GM10266 (cell line): ENCODE measurements around the gene AGPAT3.

ENCODE experiments used
- DNase-seq: peaks from one replicate; pipeline ENCODE4 v3.0.0; 2012; ENCODE audit errors: extremely low spot score
- TF ChIP-seq, protein P1 (sequence below): IDR thresholded peaks from 2 replicates; pipeline ENCODE4 v1.5.1; 2012; ENCODE audit warnings: mild to moderate bottlenecking, low read depth; ENCODE audit not compliant: control insufficient read depth, insufficient read depth; ENCODE audit errors: missing control alignments

The AGPAT3 gene

DNA sequence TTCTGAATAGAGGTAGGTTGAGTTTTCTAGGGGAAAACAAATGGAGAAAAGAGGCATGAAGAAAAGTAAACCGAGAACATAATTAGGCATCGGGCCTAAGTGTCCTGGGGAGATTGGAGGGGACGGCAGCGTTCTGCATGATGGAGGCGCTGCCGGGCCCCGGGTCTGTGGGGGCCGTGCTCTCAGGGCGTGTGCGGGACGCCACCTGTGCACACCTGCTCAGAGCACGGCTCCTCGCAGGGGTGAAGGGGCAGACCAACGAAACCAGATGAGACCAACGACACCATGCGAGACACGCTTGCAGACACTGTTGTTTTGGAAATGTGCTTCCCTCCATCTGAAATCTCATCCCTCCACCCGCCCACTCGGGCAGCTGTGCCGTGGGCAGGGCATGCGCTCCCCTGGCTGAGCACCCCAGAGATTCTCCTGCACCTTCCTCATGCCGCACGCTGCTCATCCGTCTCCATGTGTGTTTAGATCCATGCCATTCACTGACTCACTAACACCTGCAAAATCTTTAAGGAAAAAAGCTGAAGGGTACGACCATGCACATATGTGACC, 118.9 kb downstream of the AGPAT3 start:
- TF ChIP-seq, protein P1, sequence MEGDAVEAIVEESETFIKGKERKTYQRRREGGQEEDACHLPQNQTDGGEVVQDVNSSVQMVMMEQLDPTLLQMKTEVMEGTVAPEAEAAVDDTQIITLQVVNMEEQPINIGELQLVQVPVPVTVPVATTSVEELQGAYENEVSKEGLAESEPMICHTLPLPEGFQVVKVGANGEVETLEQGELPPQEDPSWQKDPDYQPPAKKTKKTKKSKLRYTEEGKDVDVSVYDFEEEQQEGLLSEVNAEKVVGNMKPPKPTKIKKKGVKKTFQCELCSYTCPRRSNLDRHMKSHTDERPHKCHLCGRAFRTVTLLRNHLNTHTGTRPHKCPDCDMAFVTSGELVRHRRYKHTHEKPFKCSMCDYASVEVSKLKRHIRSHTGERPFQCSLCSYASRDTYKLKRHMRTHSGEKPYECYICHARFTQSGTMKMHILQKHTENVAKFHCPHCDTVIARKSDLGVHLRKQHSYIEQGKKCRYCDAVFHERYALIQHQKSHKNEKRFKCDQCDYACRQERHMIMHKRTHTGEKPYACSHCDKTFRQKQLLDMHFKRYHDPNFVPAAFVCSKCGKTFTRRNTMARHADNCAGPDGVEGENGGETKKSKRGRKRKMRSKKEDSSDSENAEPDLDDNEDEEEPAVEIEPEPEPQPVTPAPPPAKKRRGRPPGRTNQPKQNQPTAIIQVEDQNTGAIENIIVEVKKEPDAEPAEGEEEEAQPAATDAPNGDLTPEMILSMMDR, result no peak
- DNase-seq, result no peak

DNA sequence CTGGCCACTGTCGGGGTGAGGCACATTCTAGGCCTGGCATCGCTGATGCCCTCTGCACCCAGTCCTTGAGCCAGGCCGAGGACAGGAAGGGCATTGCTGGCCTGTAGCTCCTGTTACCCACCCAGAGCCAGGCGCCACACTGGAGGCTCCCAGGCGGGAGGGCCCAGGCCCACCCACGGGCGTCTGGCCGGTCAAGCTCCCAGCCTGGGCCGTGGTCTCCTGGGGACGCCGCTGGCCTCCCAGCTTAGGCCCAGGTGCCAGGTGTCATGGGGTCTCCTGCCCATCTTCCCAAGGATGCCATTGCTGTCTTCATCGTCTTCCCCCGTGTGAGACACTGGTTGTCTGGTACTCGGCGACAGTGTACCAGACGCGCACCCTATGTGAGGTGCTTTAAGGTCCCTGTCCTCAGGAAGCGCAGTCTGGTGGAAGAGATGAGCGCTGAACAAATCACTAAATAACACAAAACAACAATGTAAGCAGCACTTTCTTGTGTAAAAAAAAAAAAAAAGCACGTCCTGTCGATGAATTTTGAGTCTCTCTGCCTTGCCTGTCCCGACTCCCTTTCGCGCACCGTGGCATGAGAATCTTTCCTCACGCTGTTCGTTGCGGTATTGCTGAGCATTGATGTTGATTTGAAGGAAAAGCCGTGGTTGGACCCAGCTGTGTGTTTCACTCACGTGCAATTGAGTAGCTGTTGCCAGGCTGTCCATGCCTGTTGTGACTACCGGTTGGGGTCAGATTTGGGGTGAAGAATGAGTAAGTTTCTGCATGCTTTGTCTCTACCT, 120.1 kb downstream of the AGPAT3 start:
- TF ChIP-seq, protein P1, result no peak
- no peak for DNase-seq

DNA sequence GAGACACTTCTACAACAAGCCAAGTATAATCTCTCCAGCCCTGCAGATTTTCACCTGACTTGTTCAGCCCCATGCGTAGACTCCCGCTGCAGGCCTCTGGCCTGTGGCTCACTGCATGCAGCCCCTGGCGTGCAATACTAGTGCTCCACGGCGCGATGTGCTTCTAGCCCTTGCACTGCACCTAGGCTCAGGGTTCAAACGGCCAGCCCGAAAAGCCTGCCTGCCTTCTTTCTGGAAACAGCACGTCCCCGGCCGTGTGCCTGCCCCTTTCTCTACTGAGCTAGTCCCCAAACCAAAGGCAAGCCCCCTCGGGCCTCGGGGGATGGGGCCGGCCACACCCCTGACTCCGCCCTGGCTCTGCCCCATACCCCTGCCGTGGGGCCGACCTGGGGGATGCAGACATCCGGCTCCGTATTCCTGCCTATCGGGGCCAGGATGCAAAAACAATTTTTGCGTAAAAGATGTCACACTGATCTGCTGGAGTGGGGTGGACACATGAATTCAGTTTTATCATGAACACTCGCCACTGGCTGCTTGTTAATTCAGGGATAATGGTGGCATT, 120.7 kb downstream of the AGPAT3 start:
- TF ChIP-seq, protein P1, result no peak
- no peak for DNase-seq

DNA sequence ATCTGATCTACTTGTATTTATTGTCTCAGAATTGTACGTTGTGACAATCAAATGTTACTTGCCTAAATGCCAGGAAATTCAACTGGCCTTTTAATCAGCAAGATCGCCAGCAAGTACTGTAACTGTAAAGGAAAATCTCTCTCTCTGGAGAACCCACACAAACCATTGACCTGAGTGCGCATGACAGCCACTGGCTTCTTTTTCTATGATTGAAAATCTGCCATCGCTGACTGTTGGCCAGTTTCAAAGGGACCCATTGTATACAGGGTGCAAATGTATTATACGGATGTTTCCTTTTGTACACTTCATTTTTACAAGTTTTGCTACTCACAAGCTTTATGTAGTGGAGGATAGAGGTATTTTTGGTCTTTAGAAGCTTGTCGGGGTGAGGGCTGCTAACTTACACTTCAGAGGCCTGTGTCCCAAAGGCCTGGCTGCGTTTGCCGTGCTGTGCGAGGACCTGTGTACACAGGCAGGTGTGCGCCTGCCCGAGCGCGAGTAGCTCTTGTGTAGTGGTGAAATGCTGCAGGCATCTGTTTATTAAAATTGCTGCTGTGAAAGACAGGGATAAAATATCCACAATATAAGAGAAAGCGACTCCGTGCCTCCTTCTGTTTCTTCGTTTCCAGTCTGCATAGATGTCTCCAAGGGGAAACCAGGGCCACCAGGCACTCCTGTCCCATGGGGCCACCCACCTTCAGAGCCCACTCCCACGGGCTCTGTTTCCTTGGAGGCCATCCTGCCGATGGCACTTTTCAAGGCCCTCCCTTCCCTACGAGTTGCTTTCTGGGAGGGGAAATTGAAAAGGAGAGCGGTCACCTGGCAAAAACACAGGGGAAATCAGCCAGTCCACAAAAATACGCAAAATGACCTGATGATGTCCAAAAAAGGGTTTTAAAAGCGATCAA, 121.8 kb downstream of the AGPAT3 start:
- TF ChIP-seq, protein P1, result no peak
- DNase-seq, result no peak

DNA sequence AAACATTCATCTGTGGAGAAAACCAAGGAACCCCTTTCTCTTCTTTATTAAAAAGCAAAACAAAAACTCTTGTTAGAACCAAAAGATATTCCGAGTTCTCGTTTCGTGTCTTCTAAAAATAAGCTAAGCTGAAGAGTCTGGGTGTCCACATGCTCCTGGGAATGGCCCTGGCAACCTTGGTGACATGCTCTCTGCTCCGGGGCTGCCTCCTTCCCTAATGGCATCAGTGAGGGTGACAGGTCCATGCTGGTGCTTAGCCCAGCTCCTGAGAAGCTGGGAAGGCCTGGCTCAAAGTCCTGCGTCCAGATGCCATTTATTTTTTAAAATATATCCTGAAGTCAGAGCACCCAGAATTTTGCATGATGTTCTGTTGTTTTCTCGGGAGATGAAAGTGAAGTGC, 122.5 kb downstream of the AGPAT3 start:
- TF ChIP-seq, protein P1, result no peak
- DNase-seq, result no peak

DNA sequence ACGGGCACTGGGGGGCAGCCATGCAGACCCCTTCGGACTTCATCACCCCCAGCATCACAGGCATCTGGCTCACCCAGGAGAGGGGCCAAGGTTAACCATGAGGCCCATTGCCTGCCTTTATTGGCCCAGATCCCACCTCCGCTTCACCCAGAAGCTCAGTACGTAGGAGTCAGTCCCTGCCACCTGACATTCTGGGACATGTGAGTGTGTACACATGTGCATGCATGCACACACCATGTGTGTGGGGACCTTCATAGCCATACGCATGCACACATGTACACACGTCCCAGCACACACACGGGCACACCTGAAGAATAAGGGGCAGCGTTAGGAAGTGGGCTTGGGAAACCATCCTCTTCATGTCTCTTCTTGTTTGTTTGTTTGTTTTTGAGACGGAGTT, 123.0 kb downstream of the AGPAT3 start:
- DNase-seq, result no peak
- TF ChIP-seq, protein P1, result no peak
